ENCODE measurements around the gene ZGLP1.

The ZGLP1 gene

DNA sequence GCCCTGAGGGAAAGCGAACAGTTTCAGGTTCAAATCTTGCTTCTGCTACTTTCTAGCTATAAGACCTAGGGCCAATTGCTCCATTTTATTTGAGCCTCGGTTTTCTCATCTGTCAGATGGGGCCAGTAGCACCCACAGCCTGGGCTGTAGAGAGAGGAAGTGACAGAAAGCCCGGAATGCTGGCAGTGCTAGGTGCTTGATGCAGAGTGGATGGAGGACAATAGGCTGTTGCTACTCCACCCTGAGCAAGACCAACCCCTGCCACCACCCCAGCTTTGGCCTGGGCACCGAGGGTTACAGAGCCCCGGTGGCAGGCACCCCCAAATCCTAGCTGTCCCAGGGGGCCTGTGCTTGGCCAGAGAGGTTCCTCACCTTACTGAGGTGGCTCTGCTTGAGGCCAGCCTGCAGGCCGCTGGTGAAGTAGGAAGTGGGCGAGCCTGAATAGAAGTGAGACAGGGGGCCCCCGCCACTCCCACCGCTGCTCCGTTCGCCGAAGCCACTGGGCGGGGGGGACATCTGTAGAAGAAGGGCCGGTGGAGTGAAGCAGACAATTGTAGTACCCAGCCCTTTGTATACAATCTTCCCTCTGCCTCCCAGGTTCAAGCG lies 8.3 kb upstream of the ZGLP1 start:
- no peak overlapping the region for H3K4me2 ChIP-seq (ENCODE audit: low read length)
- H4K20me1 ChIP-seq (ENCODE audit: insufficient read depth, low read length) = no peaks in the 10 kb centered on the region
- H3K4me1 ChIP-seq (ENCODE audit: insufficient read depth, low read length, severe bottlenecking) = peaks cover 16% of the 10 kb centered on the region
- no peak overlapping the region for H3K9ac ChIP-seq (ENCODE audit: low read length)
- no peak overlapping the region for H2AFZ ChIP-seq (ENCODE audit: low read length)
- no peaks in the 10 kb centered on the region for H3K9me3 ChIP-seq (ENCODE audit: low read length)
- no peaks in the 10 kb centered on the region for H3K27me3 ChIP-seq (ENCODE audit: insufficient read depth, low read length)
- H3K36me3 ChIP-seq (ENCODE audit: insufficient read depth, low read length) = peaks cover 69% of the 10 kb centered on the region
- TF ChIP-seq, protein P1, sequence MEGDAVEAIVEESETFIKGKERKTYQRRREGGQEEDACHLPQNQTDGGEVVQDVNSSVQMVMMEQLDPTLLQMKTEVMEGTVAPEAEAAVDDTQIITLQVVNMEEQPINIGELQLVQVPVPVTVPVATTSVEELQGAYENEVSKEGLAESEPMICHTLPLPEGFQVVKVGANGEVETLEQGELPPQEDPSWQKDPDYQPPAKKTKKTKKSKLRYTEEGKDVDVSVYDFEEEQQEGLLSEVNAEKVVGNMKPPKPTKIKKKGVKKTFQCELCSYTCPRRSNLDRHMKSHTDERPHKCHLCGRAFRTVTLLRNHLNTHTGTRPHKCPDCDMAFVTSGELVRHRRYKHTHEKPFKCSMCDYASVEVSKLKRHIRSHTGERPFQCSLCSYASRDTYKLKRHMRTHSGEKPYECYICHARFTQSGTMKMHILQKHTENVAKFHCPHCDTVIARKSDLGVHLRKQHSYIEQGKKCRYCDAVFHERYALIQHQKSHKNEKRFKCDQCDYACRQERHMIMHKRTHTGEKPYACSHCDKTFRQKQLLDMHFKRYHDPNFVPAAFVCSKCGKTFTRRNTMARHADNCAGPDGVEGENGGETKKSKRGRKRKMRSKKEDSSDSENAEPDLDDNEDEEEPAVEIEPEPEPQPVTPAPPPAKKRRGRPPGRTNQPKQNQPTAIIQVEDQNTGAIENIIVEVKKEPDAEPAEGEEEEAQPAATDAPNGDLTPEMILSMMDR (IDR thresholded peaks at IDR 0.05; ENCODE audit: low read length) = no peak
- TF ChIP-seq EZH2 (IDR thresholded peaks at IDR 0.05; ENCODE audit: borderline replicate concordance, low read length) = no peak
- H3K27ac ChIP-seq (ENCODE audit: low read depth, low read length, poor library complexity, severe bottlenecking) = no peak overlapping the region
- no peaks in the 10 kb centered on the region for H3F3A ChIP-seq (ENCODE audit: insufficient read depth, low read length)
- H3K4me3 ChIP-seq (ENCODE audit: low read depth, low read length, poor library complexity, severe bottlenecking) = no peak overlapping the region
- no peaks in the 10 kb centered on the region for H3K79me2 ChIP-seq (ENCODE audit: insufficient read depth, low read length)
- no peaks in the 10 kb centered on the region for H3K9me2 ChIP-seq (ENCODE audit: low read depth, low read length)

DNA sequence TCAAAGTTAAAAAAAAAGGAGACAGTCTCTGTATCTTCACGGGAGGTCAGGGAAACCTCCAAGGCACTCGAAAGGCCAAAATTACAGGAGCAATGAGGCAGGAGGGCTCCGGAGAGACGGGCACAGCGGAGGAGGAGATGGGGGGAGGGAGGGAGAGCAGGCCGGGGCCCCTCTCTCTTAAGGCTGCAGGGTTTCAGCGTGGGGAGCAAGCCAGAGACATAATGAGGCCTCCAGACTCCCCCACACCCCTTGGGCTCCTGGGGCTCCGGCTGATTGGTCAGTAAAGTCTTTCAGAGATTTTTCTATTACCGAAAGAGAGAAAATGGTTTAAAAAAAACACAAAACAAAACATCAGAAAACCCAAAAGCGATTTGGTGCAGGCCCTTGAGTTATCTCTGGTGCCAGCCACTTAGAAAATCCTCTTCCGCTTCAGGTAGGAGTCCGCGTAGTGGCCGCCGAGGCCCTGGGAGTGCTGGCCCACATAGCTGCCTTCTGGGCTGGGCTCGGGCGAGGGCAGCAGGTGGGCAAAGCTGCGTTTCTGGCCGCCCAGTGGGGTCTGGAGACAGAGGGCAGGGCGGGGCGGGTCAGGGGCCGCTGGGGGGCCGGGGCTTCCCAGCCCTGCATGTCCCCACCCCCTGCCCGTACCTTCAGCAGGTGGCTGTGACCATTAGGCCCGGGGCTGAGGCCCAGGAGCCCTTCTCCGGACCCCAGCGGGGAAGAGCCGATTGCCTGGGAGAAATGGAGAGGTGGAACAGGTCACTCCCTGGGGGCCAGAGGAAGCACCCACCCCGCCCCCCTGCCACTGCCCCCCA lies 7.6 kb upstream of the ZGLP1 start:
- peaks cover 16% of the 10 kb centered on the region for H3K4me1 ChIP-seq (ENCODE audit: insufficient read depth, low read length, severe bottlenecking)
- no peak overlapping the region for H2AFZ ChIP-seq (ENCODE audit: low read length)
- no peak overlapping the region for H3K4me3 ChIP-seq (ENCODE audit: low read depth, low read length, poor library complexity, severe bottlenecking)
- no peak overlapping the region for H3K9ac ChIP-seq (ENCODE audit: low read length)
- no peaks in the 10 kb centered on the region for H3F3A ChIP-seq (ENCODE audit: insufficient read depth, low read length)
- no peaks in the 10 kb centered on the region for H4K20me1 ChIP-seq (ENCODE audit: insufficient read depth, low read length)
- H3K36me3 ChIP-seq (ENCODE audit: insufficient read depth, low read length) = peaks cover 62% of the 10 kb centered on the region
- no peak for TF ChIP-seq EZH2 (IDR thresholded peaks at IDR 0.05; ENCODE audit: borderline replicate concordance, low read length)
- TF ChIP-seq, protein P1 (IDR thresholded peaks at IDR 0.05; ENCODE audit: low read length) = no peak
- H3K9me3 ChIP-seq (ENCODE audit: low read length) = no peaks in the 10 kb centered on the region
- no peaks in the 10 kb centered on the region for H3K27me3 ChIP-seq (ENCODE audit: insufficient read depth, low read length)
- H3K4me2 ChIP-seq (ENCODE audit: low read length) = no peak overlapping the region
- no peak overlapping the region for H3K27ac ChIP-seq (ENCODE audit: low read depth, low read length, poor library complexity, severe bottlenecking)
- H3K9me2 ChIP-seq (ENCODE audit: low read depth, low read length) = no peaks in the 10 kb centered on the region
- no peaks in the 10 kb centered on the region for H3K79me2 ChIP-seq (ENCODE audit: insufficient read depth, low read length)

DNA sequence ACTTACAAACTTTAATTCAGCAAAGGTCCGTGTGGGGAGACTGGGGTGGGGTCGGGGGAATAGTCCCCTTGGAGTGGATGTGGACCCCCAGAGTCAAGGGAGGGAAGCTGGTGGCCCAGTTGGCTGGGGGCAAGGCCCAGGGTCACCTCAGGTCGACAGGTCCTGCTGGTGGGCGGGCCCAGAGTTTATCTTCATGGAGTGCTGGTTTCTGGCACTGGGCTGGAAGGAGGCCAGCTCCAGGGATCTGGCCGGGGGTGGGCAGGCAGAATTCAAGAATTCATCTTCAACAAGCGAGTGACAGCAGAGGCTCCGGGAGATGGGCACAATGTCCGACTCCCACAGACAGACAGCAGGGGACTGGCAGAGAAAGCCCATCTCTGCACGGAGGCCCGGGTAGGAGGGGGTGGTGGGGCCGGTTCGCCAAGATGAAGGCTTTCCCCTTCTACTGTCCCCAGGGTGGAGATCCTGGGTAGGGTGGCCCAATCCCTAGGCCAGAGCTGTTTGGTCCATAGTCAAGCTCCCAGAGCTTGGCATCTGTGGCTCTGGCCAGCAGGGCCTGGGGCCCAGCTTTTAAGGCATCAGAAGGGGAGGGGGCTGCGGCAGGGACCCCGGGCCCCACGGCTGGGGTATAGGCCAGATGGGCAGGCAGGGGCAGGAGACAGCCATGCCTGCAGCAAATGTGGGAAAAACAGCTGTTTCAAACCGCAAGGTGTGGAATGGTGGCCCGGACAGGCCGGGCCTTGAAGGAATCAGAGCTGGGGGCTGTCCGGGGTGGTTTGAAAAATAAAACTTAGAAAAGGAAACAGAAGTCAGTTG lies 6.8 kb upstream of the ZGLP1 start:
- peaks cover 16% of the 10 kb centered on the region for H3K4me1 ChIP-seq (ENCODE audit: insufficient read depth, low read length, severe bottlenecking)
- no peak overlapping the region for H3K27ac ChIP-seq (ENCODE audit: low read depth, low read length, poor library complexity, severe bottlenecking)
- no peaks in the 10 kb centered on the region for H3K9me3 ChIP-seq (ENCODE audit: low read length)
- H3F3A ChIP-seq (ENCODE audit: insufficient read depth, low read length) = no peaks in the 10 kb centered on the region
- H3K9ac ChIP-seq (ENCODE audit: low read length) = peak overlapping the region; percentile 72; the same call in 1 of the 2 replicates
- H3K79me2 ChIP-seq (ENCODE audit: insufficient read depth, low read length) = no peaks in the 10 kb centered on the region
- TF ChIP-seq, protein P1 (IDR thresholded peaks at IDR 0.05; ENCODE audit: low read length) = no peak
- no peak for TF ChIP-seq EZH2 (IDR thresholded peaks at IDR 0.05; ENCODE audit: borderline replicate concordance, low read length)
- peaks cover 54% of the 10 kb centered on the region for H3K36me3 ChIP-seq (ENCODE audit: insufficient read depth, low read length)
- H2AFZ ChIP-seq (ENCODE audit: low read length) = no peak overlapping the region
- no peaks in the 10 kb centered on the region for H3K27me3 ChIP-seq (ENCODE audit: insufficient read depth, low read length)
- no peaks in the 10 kb centered on the region for H3K9me2 ChIP-seq (ENCODE audit: low read depth, low read length)
- H4K20me1 ChIP-seq (ENCODE audit: insufficient read depth, low read length) = no peaks in the 10 kb centered on the region
- peak overlapping the region; percentile 73 for H3K4me3 ChIP-seq (ENCODE audit: low read depth, low read length, poor library complexity, severe bottlenecking)
- peak overlapping the region; percentile 78 for H3K4me2 ChIP-seq (ENCODE audit: low read length)

All from OCI-LY1 (cell line).